Endodermal cell (in vitro differentiated cells): Measurements from ENCODE around the gene BTK. TPM values are rescaled to one million over a fixed set of nuclear protein-coding genes. Genes with fewer than 3 reads are reported as not detected.

Source experiments
- DNase-seq: peaks from one replicate; pipeline ENCODE4 v3.0.0-alpha.2; 2017
- H3K27ac ChIP-seq: 2 replicates; pipeline ENCODE4 v1.5.1; 2013; ENCODE audit warnings: mild to moderate bottlenecking, low read depth, low read length, moderate library complexity
- H3K27me3 ChIP-seq: 2 replicates; pipeline ENCODE4 v1.6.1; 2013; ENCODE audit warnings: mild to moderate bottlenecking, low read length, moderate library complexity; ENCODE audit not compliant: insufficient read depth, control insufficient read depth, poor library complexity, severe bottlenecking
- H3K36me3 ChIP-seq: 2 replicates; pipeline ENCODE4 v1.7.0; 2013; ENCODE audit warnings: mild to moderate bottlenecking, low read length, moderate library complexity; ENCODE audit not compliant: control insufficient read depth, insufficient read depth
- H3K4me1 ChIP-seq: one replicate; pipeline ENCODE4 v1.7.0; 2013; ENCODE audit warnings: low read length; ENCODE audit not compliant: control insufficient read depth, insufficient read depth
- H3K4me3 ChIP-seq: 2 replicates; pipeline ENCODE4 v1.5.1; 2013; ENCODE audit warnings: mild to moderate bottlenecking, low read length, moderate library complexity
- H3K9ac ChIP-seq: 2 replicates; pipeline ENCODE4 v1.6.1; 2013; ENCODE audit warnings: mild to moderate bottlenecking, low read length, moderate library complexity; ENCODE audit not compliant: poor library complexity, severe bottlenecking; ENCODE audit errors: extremely low read depth
- H3K9me3 ChIP-seq: 2 replicates; pipeline ENCODE4 v1.6.1; 2013; ENCODE audit warnings: mild to moderate bottlenecking, low read length, moderate library complexity; ENCODE audit not compliant: control insufficient read depth
- H3K27ac Mint-ChIP-seq: 2 replicates; pipeline ENCODE4 v1.8.0; 2020; ENCODE audit warnings: mixed read lengths
- H3K27me3 Mint-ChIP-seq: 2 replicates; pipeline ENCODE4 v1.8.0; 2021; ENCODE audit warnings: mild to moderate bottlenecking, mixed read lengths; ENCODE audit not compliant: insufficient read depth
- H3K36me3 Mint-ChIP-seq: 2 replicates; pipeline ENCODE4 v1.8.0; 2020; ENCODE audit warnings: low read depth, mixed read lengths
- H3K4me1 Mint-ChIP-seq: 2 replicates; pipeline ENCODE4 v1.8.0; 2020; ENCODE audit warnings: mixed read lengths
- H3K4me3 Mint-ChIP-seq: 2 replicates; pipeline ENCODE4 v1.8.0; 2020; ENCODE audit warnings: mild to moderate bottlenecking, moderate library complexity, mixed read lengths
- H3K9me3 Mint-ChIP-seq: 2 replicates; pipeline ENCODE4 v1.8.0; 2020; ENCODE audit warnings: mild to moderate bottlenecking, mixed read lengths
- WGBS, 2 experiments: methylation state at CpG; one replicate each; pipeline versions ENCODE4 v1.1.5 to v1.1.7; 2013; ENCODE audit warnings: missing lambda C conversion rate in 2 of 2, mixed read lengths in 1 of 2; ENCODE audit not compliant: insufficient coverage in 1 of 2, insufficient read length in 1 of 2; 5-methylcytosine and 5-hydroxymethylcytosine counted together
- total RNA-seq, 2 donors: library from RNA; stranded (reverse); fragmentation: NEBNext Ultra II Directional in 1 of 2; extraction: Animal tissue kit (Norgen Biotek cat#: 25700) in 1 of 2; gene quantifications; 2 replicates in 1 of 2; 3 replicates in 1 of 2; pipeline ENCODE4 v1.2.1, GENCODE V29; 2021
- TF ChIP-seq, protein P1 (sequence below): fragments of 200-600 bp; sonication (generic); conservative IDR thresholded peaks from 2 replicates; pipeline ENCODE4 v1.5.0; 2021; ENCODE audit warnings: antibody characterized with exemption, mild to moderate bottlenecking

The BTK gene
- total RNA-seq, 2 donors from 2014 or later, result 2.3 to 3.4 TPM

DNA sequence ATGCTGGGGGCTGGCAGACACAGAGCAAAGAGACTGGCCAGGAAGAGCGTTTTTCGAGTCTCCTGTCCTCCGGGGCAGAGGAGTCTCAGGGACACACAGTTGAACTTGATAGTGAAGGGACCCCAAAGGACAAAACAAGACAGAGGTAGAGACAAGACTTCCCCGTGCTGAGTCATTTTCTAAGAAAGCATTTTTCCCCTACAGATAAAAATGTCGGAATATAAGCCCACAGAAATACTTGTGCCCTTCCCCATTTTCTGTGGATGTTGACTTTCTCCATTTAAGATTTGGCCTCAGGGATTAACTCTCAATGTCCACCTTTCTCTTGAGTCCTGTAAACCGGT lies 523 bp upstream of the BTK start:
- H3K4me3 ChIP-seq, result no peak overlapping the region
- peaks cover 4% of the 10 kb centered on the region for H3K36me3 Mint-ChIP-seq
- no peaks in the 10 kb centered on the region for H3K9me3 ChIP-seq
- no peaks in the 10 kb centered on the region for H3K27me3 Mint-ChIP-seq
- peaks cover 14% of the 10 kb centered on the region for H3K4me1 Mint-ChIP-seq
- H3K9me3 Mint-ChIP-seq, result peaks cover 39% of the 10 kb centered on the region
- H3K27ac Mint-ChIP-seq, result no peak overlapping the region
- no peak overlapping the region for H3K9ac ChIP-seq
- H3K4me3 Mint-ChIP-seq, result no peak overlapping the region
- no peaks in the 10 kb centered on the region for H3K4me1 ChIP-seq
- no peak overlapping the region for H3K27ac ChIP-seq
- DNase-seq, result no peak
- H3K36me3 ChIP-seq, result peaks cover 2% of the 10 kb centered on the region
- H3K27me3 ChIP-seq, result no peaks in the 10 kb centered on the region
- TF ChIP-seq, protein P1, sequence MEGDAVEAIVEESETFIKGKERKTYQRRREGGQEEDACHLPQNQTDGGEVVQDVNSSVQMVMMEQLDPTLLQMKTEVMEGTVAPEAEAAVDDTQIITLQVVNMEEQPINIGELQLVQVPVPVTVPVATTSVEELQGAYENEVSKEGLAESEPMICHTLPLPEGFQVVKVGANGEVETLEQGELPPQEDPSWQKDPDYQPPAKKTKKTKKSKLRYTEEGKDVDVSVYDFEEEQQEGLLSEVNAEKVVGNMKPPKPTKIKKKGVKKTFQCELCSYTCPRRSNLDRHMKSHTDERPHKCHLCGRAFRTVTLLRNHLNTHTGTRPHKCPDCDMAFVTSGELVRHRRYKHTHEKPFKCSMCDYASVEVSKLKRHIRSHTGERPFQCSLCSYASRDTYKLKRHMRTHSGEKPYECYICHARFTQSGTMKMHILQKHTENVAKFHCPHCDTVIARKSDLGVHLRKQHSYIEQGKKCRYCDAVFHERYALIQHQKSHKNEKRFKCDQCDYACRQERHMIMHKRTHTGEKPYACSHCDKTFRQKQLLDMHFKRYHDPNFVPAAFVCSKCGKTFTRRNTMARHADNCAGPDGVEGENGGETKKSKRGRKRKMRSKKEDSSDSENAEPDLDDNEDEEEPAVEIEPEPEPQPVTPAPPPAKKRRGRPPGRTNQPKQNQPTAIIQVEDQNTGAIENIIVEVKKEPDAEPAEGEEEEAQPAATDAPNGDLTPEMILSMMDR, result no peak
- WGBS, 2 experiments, result 74 to 87% methylated on average over 3 to 6 of the region's 6 CpGs

DNA sequence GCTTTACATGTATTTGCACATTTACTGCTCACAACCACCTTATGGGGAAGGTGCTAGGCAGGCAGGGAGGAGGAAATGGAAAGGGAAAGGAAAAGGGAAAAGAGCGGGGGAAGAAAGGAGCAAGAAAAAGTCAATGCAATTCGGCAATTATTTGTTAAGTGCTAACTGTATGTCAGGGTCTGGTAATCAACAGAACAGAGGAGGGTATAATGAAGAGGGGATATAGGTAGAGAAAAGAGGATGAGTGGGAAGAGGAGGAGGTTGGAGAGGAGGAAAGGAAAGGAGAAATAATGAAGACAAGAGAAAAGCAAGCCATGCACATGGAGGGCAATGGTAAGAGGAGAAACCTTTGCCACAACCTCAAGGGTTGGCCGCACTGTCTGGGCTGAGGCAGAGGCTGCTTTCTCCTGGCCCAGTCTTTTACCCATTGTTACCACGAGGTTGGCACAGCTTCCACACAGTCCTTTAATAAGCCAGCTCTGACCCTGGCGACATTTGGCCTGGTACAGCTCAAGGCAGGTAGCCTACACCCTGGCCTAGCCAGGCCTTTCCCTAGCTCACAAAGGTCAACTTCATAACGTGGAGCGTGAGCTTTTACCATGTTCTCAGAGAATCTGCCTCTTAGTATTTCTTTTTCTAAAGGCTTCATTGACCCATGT lies 836 bp downstream of the BTK start:
- Mint-ChIP-seq H3K4me1 (peaks cover 14% of the 10 kb centered on the region), H3K27ac (no peak overlapping the region), H3K4me3 (no peak overlapping the region), H3K27me3 (no peaks in the 10 kb centered on the region), H3K36me3 (no peaks in the 10 kb centered on the region), H3K9me3 (peaks cover 31% of the 10 kb centered on the region)
- H3K36me3 ChIP-seq, result no peaks in the 10 kb centered on the region
- no peaks in the 10 kb centered on the region for H3K4me1 ChIP-seq
- TF ChIP-seq, protein P1, result no peak
- H3K4me3 ChIP-seq, result no peak overlapping the region
- no peak overlapping the region for H3K27ac ChIP-seq
- no peak overlapping the region for H3K9ac ChIP-seq
- DNase-seq, result no peak
- 89 to 90% methylated on average over 5 to 7 of the region's 7 CpGs for WGBS, 2 experiments
- H3K9me3 ChIP-seq, result no peaks in the 10 kb centered on the region
- no peaks in the 10 kb centered on the region for H3K27me3 ChIP-seq

DNA sequence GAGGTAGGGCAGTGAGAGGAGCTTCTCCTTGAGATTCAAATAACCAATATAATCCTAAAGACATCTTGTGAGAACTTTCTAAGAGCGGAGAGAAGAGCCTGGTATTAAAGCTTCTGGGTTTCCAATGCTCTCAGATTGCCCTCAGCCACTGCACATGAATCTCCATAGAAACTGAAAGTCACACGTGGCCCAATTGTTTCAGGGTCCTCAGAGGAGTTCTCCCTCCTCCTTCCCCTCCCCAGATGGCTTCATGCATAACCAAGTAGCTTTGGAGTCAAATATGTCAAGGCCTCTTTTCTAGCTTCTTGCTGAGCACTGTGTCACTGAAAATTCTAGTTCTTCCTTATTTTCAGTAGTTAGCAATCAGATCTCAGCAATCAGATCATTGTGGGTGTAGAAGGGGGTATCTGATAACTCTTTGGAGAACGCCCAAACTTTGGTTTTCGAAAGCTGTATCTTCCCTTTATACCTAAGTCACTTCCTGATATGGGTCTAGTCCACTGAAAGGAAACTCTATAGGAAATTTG lies 2.2 kb downstream of the BTK start:
- Mint-ChIP-seq H3K4me3 (no peak overlapping the region), H3K27ac (no peak overlapping the region), H3K9me3 (peaks cover 36% of the 10 kb centered on the region), H3K36me3 (no peaks in the 10 kb centered on the region), H3K27me3 (no peaks in the 10 kb centered on the region), H3K4me1 (peaks cover 14% of the 10 kb centered on the region)
- H3K4me1 ChIP-seq, result no peaks in the 10 kb centered on the region
- DNase-seq, result no peak
- H3K27ac ChIP-seq, result no peak overlapping the region
- no peaks in the 10 kb centered on the region for H3K27me3 ChIP-seq
- no peak overlapping the region for H3K9ac ChIP-seq
- TF ChIP-seq, protein P1, result no peak
- 13 to 55% methylated on average over 1 to 2 of the region's 4 CpGs for WGBS, 2 experiments
- no peaks in the 10 kb centered on the region for H3K36me3 ChIP-seq
- H3K4me3 ChIP-seq, result no peak overlapping the region
- no peaks in the 10 kb centered on the region for H3K9me3 ChIP-seq
